ENCODE data around the gene DMD.

- TF ChIP-seq SMARCE1 (IDR thresholded peaks at IDR 0.05; ENCODE audit: borderline replicate concordance): no peak
- no peak for TF ChIP-seq RBFOX2 (IDR thresholded peaks at IDR 0.05; ENCODE audit: low read depth, low read length)
- no peak for TF ChIP-seq CTCF (CRISPR knock-in tag; IDR thresholded peaks at IDR 0.05)
- TF ChIP-seq RXRA (CRISPR knock-in tag; IDR thresholded peaks at IDR 0.05): no peak
- no peak for TF ChIP-seq BCL3 (CRISPR knock-in tag; IDR thresholded peaks at IDR 0.05)
- TF ChIP-seq STAT6 (CRISPR knock-in tag; IDR thresholded peaks at IDR 0.05; ENCODE audit: borderline replicate concordance): no peak
- no peak for TF ChIP-seq NAIF1 (CRISPR knock-in tag; IDR thresholded peaks at IDR 0.05; ENCODE audit: borderline replicate concordance)
- TF ChIP-seq MTA3 (CRISPR knock-in tag; IDR thresholded peaks at IDR 0.05): no peak
These were observed 2012.1 kb downstream of the DMD start for GRCh38 chrX:31199056-31199839.

Measured in HepG2 (cell line).